ENCODE data around the gene FHL2. TPM values are rescaled to one million over a fixed set of nuclear protein-coding genes. Genes with fewer than 3 reads are reported as not detected.
A peak's percentile ranks its signal among the peaks of the same experiment; 100 is the strongest.

The FHL2 gene
- polyA plus RNA-seq, 3 donors, result 0.03 TPM; not detected in 1

DNA sequence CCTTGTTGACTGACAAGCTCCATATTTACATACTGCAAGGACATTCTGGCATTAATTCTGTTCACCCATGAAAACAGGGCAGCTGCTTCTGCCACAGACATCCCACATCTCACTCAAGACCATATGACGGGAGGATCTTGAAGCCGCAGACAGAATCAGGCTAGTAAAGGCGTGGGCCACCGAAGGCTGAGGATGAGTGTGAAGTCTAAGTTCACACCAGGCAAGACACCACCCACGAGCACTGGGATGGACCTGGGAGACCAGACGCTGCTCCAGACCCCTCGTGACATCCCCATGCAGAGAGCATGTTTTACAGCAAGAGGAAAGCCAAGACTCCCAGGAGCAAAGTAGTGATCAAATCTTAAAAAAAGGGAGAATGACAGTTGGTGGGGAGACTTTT, 3.2 kb downstream of the FHL2 start:
- 97% methylated on average over 7 of the region's 7 CpGs for WGBS (ENCODE audit: insufficient coverage)
- H3K27me3 ChIP-seq (ENCODE audit: control insufficient read depth in 2 of 2, insufficient read depth in 2 of 2, low read length in 2 of 2), result peaks cover 21 to 38% of the 10 kb centered on the region in 2 donors
- intact Hi-C loops (cut with micrococcal nuclease), result no loop called here
- Mint-ChIP-seq H3K27me3 (ENCODE audit: low read depth in 3 of 3) (peaks cover 43 to 58% (median 44%) of the 10 kb centered on the region in 3 donors), H3K4me1 (peaks cover 10% of the 10 kb centered on the region), H3K27ac (no peak overlapping the region), H3K36me3 (no peaks in the 10 kb centered on the region), H3K4me3 (peak overlapping the region in 1 of 2 donors; percentile 27), H3K9me3 (peaks cover 0 to 9% (median 3%) of the 10 kb centered on the region in 7 donors)
- peaks cover 7 to 12% of the 10 kb centered on the region in 2 donors for H3K4me1 ChIP-seq (ENCODE audit: control insufficient read depth in 1 of 2, insufficient read depth in 2 of 2, low read length in 2 of 2)
- no peaks in the 10 kb centered on the region for H3K79me2 ChIP-seq (ENCODE audit: insufficient read depth, low read length)
- H4K20me1 ChIP-seq (ENCODE audit: insufficient read depth, low read length), result no peaks in the 10 kb centered on the region
- H3K9me3 ChIP-seq (replicated peaks in 1 of 2; ENCODE audit: control insufficient read depth in 1 of 2, insufficient read depth in 1 of 2, low read length in 2 of 2), result peaks cover 0 to 4% of the 10 kb centered on the region in 2 donors
- H3K36me3 ChIP-seq (replicated peaks in 1 of 2; ENCODE audit: control insufficient read depth in 1 of 2, insufficient read depth in 2 of 2, low read length in 2 of 2), result no peaks in the 10 kb centered on the region
- no peak overlapping the region for H3K4me3 ChIP-seq (replicated peaks in 1 of 3; ENCODE audit: low read depth in 2 of 3, low read length in 3 of 3)
- no peak overlapping the region for H3K4me2 ChIP-seq (replicated peaks; ENCODE audit: extremely low read depth, low read length, poor library complexity, severe bottlenecking)
- TF ChIP-seq, protein P1, sequence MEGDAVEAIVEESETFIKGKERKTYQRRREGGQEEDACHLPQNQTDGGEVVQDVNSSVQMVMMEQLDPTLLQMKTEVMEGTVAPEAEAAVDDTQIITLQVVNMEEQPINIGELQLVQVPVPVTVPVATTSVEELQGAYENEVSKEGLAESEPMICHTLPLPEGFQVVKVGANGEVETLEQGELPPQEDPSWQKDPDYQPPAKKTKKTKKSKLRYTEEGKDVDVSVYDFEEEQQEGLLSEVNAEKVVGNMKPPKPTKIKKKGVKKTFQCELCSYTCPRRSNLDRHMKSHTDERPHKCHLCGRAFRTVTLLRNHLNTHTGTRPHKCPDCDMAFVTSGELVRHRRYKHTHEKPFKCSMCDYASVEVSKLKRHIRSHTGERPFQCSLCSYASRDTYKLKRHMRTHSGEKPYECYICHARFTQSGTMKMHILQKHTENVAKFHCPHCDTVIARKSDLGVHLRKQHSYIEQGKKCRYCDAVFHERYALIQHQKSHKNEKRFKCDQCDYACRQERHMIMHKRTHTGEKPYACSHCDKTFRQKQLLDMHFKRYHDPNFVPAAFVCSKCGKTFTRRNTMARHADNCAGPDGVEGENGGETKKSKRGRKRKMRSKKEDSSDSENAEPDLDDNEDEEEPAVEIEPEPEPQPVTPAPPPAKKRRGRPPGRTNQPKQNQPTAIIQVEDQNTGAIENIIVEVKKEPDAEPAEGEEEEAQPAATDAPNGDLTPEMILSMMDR (IDR thresholded peaks at IDR 0.05), result no peak
- H3K9ac ChIP-seq (ENCODE audit: insufficient read depth, low read length, poor library complexity, severe bottlenecking), result no peak overlapping the region
- H3K27ac ChIP-seq (ENCODE audit: low read depth in 1 of 2, low read length in 2 of 2), result no peak overlapping the region
- no peak for DNase-seq
- H2AFZ ChIP-seq (ENCODE audit: insufficient read depth, low read depth, low read length, poor library complexity, severe bottlenecking), result no peak overlapping the region

DNA sequence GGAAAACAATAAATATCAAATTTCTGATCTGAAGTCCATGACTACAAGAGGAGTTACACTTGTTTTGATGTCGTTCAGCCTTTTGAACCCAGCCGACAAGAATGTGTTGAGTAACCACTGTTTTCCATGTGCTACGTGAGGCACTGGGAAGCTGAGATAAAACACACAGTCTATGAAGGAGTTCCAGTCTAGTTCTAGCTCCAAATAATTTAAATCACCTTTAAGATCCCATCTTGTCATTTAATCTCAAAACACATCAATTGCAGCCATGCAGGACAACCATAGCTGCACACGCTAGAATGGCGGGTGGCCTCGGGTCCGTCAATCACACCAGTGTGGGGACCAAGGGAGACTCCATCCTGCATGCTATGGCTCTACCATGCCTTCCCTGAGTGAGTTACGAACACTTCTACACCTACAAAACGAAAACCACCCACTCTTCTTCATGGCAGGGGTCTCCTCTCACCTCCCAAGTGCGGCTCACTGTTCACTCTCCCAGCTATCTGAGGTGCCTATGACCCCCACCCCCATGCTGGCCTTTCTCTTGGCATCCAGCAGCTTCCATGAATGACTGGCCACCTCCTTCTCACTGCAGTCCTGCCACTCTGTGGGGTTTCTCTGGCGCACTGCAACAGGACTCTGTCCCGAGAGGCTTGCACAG, 3.8 kb downstream of the FHL2 start:
- Histone ChIP-seq H3K27ac (ENCODE audit: low read depth in 1 of 2, low read length in 2 of 2) (no peak overlapping the region), H3K36me3 (replicated peaks in 1 of 2; ENCODE audit: control insufficient read depth in 1 of 2, insufficient read depth in 2 of 2, low read length in 2 of 2) (no peaks in the 10 kb centered on the region), H3K9ac (ENCODE audit: insufficient read depth, low read length, poor library complexity, severe bottlenecking) (no peak overlapping the region), H3K4me1 (ENCODE audit: control insufficient read depth in 1 of 2, insufficient read depth in 2 of 2, low read length in 2 of 2) (peaks cover 7 to 12% of the 10 kb centered on the region in 2 donors), H3K79me2 (ENCODE audit: insufficient read depth, low read length) (no peaks in the 10 kb centered on the region), H3K27me3 (ENCODE audit: control insufficient read depth in 2 of 2, insufficient read depth in 2 of 2, low read length in 2 of 2) (peaks cover 19 to 38% of the 10 kb centered on the region in 2 donors), H2AFZ (ENCODE audit: insufficient read depth, low read depth, low read length, poor library complexity, severe bottlenecking) (no peak overlapping the region), H3K9me3 (replicated peaks in 1 of 2; ENCODE audit: control insufficient read depth in 1 of 2, insufficient read depth in 1 of 2, low read length in 2 of 2) (peaks cover 0 to 4% of the 10 kb centered on the region in 2 donors), H4K20me1 (ENCODE audit: insufficient read depth, low read length) (no peaks in the 10 kb centered on the region), H3K4me2 (replicated peaks; ENCODE audit: extremely low read depth, low read length, poor library complexity, severe bottlenecking) (no peak overlapping the region), H3K4me3 (replicated peaks in 1 of 3; ENCODE audit: low read depth in 2 of 3, low read length in 3 of 3) (no peak overlapping the region)
- peaks cover 10% of the 10 kb centered on the region for H3K4me1 Mint-ChIP-seq
- TF ChIP-seq, protein P1 (IDR thresholded peaks at IDR 0.05), result no peak
- no peak for DNase-seq
- no peaks in the 10 kb centered on the region for H3K36me3 Mint-ChIP-seq
- H3K9me3 Mint-ChIP-seq, result peaks cover 0 to 9% (median 3%) of the 10 kb centered on the region in 7 donors
- H3K27me3 Mint-ChIP-seq (ENCODE audit: low read depth in 3 of 3), result peaks cover 40 to 56% (median 42%) of the 10 kb centered on the region in 3 donors
- intact Hi-C loops (cut with micrococcal nuclease), result no loop called here
- 92% methylated on average over 12 of the region's 12 CpGs for WGBS (ENCODE audit: insufficient coverage)
- H3K4me3 Mint-ChIP-seq, result no peak overlapping the region
- no peak overlapping the region for H3K27ac Mint-ChIP-seq
